NCI-H526 (cell line): ENCODE results near the gene VWA5B1.

Experiments used
- DNase-seq, 2 experiments: peaks; one replicate each; lab custom pipeline; 2025; lab: John Stamatoyannopoulos, UW

The VWA5B1 gene

DNA sequence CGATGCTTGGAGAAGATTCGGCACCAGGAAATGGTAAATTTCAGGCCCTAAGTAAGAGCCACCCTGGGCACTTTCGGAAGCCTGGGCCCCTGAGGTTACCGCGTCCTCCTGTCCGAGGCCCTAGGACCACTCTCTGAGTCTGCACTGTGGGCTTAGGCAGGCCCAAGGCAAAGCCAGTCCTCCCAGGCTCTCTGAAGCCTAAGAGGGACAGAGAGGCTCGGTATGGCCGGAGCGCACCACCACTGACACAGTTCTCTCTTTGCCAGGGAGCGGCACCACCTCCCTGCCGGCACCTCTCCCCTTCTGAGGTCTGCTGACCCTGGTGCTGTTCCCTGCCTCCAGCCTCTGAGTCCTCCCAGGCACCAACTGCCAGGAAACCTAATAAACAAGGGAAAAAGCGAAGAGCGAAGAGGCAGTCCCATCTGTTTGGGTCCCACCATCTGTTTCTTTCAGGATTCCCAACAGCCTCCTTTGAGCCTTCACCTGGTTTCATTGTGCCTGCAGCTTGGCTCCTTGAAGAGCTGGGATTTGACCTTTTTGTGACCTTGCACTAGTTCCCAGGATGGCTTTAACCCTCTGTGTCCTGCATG lies 57.7 kb downstream of the VWA5B1 start:
- DNase-seq: no peak

DNA sequence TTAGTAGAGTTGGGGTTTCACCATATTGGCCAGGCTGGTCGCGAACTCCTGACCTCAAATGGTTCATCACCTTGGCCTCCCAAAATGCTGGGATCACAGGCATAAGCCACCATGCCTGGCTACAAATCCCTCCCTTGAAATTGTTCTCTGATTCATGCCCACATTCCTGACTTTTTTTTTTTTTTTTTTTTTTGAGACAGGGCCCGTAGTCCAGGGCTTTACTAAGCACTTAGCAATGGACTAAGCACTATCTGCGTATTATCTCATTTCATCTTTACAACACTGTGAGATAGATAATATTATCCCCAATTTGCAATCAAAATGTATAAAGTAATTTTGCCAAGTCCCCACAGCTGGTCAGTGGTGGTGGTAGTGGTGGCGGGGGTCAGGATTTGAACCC lies 58.9 kb downstream of the VWA5B1 start:
- no peak for DNase-seq

DNA sequence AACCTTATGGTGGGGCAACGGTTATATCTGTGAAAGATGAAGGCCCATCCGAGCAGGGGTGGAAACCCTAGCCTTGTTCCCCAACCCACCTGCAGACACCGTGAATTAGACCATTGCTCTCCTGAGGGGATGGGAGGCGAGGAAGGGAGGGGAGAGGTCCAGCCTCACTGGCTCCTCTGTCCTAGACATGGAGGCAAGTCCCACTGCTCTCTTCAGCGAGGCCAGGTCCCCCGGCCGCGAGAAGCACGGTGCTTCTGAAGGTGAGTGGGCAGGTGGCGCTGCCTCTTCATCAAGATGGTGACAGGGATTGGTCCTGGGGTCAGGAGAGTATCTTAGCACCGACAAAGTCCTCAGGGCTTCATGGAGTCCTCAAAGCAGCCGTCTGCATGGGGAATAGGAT lies 59.3 kb downstream of the VWA5B1 start:
- no peak for DNase-seq

- no peak for DNase-seq
Measured at GRCh38 chr1:20350421-20350820, 59.7 kb downstream of the VWA5B1 start.

DNA sequence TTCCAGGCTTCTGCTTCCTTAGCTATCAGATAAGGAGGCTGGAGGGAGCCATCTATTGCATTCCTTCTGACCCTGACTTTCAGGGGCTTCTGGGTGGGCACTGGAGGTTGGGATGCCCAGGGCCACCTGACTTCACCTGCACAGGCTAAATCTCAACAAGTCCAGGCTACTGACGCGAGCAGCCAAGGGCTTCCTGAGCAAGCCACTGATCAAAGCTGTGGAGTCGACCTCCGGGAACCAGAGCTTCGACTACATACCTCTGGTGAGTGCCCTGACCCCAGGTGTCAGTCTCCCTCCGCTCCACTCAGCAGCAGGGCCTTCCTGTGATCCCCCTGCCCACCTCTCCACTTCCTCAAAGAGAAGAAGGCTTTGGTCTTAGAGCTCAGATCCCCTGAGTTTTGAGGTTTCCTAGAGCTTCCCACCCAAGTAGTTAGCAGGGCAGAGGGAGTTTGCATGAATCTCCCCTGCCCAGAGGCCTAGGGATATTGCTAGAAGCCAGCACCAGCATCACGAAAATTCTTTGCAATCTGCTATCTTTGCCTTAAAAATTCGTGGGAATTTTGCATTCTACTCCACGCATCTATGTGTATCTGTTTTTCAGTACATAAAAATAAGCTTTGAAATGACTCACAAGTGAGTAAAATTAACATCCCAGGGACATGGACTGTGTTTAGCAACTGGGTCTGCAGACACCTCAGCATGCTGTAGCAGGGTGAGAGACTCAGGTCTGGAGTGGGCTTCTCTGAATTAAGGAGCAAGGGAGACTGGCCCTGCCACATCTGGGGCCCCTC lies 61.4 kb downstream of the VWA5B1 start:
- no peak for DNase-seq

- no peak for DNase-seq
Measured at GRCh38 chr1:20353836-20354235, 63.2 kb downstream of the VWA5B1 start.

- no peak for DNase-seq
Measured at GRCh38 chr1:20354610-20355009, 63.9 kb downstream of the VWA5B1 start.

DNA sequence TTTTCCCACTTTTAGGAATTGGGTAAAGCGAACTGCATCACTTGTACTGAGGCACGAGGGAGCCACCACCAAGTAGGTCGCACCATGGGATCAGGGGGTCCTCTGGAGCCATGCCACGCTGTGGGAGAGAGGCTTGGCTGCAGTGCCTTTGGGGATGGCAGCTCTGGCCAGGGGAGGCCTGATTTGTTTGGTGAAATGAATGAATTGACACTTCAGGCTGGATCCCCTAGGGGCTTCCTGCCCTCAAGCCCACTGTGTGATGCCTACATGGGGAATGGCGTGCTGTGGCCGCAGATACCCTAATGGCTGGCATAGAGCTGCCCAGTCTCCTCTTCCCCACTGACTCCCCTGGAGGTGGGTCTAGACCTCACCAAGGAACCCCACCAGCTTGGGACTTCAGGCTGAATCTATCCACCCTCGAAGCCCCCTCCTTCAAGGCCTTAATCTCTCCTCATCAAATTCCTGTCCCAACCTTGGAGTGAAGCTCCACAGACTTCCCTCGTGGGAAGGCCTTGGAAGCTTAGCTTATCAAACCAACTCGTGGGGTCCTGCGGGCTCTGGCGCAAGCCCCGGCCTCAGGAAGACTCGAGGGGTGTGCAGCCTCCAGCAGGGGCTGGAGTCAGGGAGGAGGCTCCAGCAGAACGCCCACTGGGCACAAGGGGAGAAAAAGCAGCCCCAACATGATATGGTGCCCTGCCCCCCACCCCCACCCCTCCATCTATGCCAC lies 64.6 kb downstream of the VWA5B1 start:
- no peak for DNase-seq

GRCh38 chr1:20355828-20356735 lies 65.4 kb downstream of the VWA5B1 start:
- no peak for DNase-seq

GRCh38 chr1:20356850-20357459 lies 66.3 kb downstream of the VWA5B1 start:
- no peak for DNase-seq

GRCh38 chr1:20357796-20358195 lies 67.1 kb downstream of the VWA5B1 start:
- no peak for DNase-seq

GRCh38 chr1:20358761-20359263 lies 68.1 kb downstream of the VWA5B1 start:
- DNase-seq: peak in 1 of 2 experiments; percentile 5

DNA sequence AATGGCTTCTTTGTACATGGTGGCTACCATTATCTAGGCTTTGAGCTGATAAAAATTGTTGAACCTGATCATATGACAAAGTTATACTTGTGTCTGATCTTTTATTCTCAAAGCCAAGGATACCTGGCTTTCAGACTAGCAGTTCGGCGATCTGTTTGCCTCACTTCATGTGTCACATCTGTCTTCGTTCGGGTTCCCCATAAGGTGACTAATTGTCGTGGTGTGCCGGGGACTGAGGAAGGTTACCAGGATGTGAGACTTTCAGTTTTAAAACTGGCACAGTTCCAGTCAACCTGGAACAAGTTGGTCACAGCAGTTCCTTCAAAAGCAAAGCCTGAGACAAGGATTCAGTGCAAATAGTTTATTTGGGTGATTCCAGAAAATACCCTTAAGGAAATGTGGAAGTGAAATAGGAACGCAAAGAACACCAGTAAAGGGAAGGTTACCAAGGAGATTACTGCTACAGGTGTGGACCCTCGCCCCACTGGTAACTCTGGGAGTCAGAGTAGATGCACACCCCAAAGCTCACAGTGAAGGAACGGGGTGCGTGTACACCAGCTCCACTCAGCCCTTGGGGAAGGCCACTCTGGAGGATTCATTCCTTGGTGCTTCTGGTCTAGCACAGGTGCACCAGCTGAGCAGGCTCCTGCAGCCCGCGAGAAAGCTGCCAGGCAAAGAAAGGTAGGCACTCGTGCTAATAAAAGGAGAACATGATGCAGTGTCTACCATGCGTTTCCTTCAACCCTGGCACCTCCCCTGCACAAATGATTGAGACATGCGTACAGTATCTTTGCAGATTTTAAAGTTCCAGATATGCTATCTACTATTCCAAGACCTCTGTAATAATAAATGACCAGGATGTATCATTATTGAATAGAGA lies 69.0 kb downstream of the VWA5B1 start:
- no peak for DNase-seq

GRCh38 chr1:20361401-20361800 lies 70.7 kb downstream of the VWA5B1 start:
- no peak for DNase-seq

GRCh38 chr1:20361805-20362381 lies 71.2 kb downstream of the VWA5B1 start:
- peak in 1 of 2 experiments; percentile 55 for DNase-seq

DNA sequence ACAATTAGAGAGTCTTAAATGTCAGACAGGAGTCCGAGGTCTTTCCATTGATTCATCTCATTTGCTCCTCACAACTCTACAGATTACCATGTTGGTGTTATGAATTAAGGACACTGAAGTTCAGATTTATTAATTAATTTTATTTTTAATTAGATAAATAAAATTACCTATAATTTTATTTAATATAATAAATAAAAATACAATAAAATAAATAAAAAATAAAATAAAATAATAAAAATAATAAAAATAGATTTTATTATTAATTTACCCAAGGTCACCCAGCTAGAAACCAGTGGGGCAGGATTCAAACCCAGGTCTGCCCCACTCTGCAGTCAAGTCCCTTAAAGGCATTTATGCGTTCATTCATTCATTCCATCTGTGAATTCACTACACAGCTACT lies 72.2 kb downstream of the VWA5B1 start:
- no peak for DNase-seq

DNA sequence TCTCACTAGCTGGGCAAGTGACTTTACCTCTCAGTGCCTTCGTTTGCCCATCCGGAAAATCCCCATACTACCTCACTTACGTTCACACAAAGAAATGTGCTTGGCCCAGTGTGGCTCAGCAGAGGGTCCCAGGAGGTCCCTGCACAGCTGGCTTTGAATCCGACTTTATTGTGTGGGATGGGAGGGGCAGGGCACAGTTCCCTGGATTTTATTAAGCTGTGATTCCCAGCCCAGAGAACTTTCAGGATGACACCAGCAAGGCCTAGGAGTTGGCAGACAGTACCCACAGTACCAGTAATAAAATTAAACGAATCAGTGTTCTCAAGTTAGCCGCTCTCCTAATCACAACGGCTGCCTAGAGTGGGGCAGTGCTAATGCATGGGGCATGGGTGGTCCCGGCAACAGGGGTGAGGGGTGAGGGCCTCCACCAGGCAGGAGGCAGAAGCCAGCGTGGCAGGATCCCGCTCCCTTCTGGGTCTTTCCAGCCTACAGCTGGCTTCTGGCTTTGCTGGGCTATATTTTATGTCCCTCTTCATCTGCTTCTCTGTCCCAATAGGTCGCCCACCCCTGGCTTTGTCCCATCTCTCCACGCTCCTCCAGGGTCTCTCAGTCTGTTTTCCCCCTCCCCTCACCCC lies 74.9 kb downstream of the VWA5B1 start:
- no peak for DNase-seq

GRCh38 chr1:20366056-20366462 lies 75.4 kb downstream of the VWA5B1 start:
- DNase-seq: no peak

DNA sequence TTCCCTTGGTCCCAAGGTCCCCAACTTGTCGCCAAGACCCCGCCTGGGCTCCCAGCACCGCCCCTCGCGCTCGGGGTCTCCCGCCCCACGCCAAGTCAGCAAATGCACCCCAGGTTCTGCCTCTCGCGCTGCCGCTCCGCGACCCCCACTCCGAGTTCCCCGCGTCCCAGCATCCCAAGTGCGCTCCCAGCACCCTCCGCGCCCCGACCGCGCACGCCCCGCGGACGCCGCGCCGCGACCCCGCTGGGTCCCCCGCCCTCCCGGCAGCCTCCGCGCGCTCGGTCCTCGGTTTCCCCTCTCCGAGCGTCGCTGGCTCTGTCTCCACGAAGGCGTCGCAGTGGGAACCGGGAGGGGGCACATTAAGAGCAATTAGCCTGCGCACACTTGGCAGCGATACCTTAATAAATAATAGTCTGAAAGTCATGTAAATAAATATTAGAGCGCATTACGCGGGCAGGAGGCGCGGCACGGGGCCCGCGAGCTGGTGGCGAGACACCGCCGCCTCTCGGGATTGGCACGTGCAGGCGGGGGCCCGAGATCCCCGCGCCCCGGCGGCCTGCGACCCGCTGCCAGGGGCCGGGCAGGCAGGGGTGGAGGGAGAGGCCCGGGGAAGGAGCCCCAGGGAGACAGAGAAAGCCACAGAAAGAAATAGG lies 75.9 kb downstream of the VWA5B1 start:
- DNase-seq: no peak
